Stomach (tissue), 9 donors: Measurements from ENCODE around the gene CDADC1. TPM values are rescaled to one million over a fixed set of nuclear protein-coding genes. Genes with fewer than 3 reads are reported as not detected.

Experiments used
- DNase-seq, 2 donors: peaks; one replicate each; pipeline versions ENCODE4 v3.0.0 to v3.0.0-alpha.2; 2013 to 2019
- H3K27ac ChIP-seq, 5 donors: fragments of 200-600 bp in 4 of 5; sonication (generic) in 4 of 5; one replicate each; pipeline ENCODE4 v1.5.1; 2013 to 2019; ENCODE audit warnings: mild to moderate bottlenecking in 1 of 5, moderate library complexity in 1 of 5
- H3K27me3 ChIP-seq, 3 donors: fragments of 200-600 bp; sonication (generic); one replicate each; pipeline ENCODE4 v1.5.1; 2017 to 2019; ENCODE audit warnings: mixed run types in 1 of 3
- H3K36me3 ChIP-seq, 4 donors: fragments of 200-600 bp; sonication (generic); 1 replicate in 3 of 4; 2 replicates in 1 of 4; pipeline ENCODE4 v1.5.1; 2016 to 2019
- H3K4me1 ChIP-seq, 4 donors: fragments of 200-600 bp; sonication (generic); one replicate each; pipeline ENCODE4 v1.5.1; 2016 to 2019
- H3K4me3 ChIP-seq, 4 donors: fragments of 200-600 bp; sonication (generic) in 3 of 4; one replicate each; pipeline ENCODE4 v1.5.1; 2016 to 2019; ENCODE audit warnings: mild to moderate bottlenecking in 1 of 4
- H3K9me3 ChIP-seq, 4 donors: fragments of 200-600 bp; sonication (generic); one replicate each; pipeline ENCODE4 v1.5.1; 2016 to 2019
- CTCF ChIP-seq, 7 experiments: fragments of 450-650 bp in 4 of 7; fragments of 200-600 bp in 3 of 7; sonication (generic) in 3 of 7; IDR thresholded peaks; one replicate each; pipeline ENCODE4 v1.5.1; 2016 to 2019; ENCODE audit warnings: antibody characterized with exemption in 7 of 7, control low read depth in 2 of 7, mild to moderate bottlenecking in 1 of 7
- EP300 ChIP-seq: sonication (generic); formaldehyde crosslinking; IDR thresholded peaks from one replicate; pipeline ENCODE4 v1.6.1; 2017; ENCODE audit warnings: antibody characterized with exemption
- POLR2A ChIP-seq, 4 donors: fragments of 450-650 bp; IDR thresholded peaks; one replicate each; pipeline ENCODE4 v1.6.1; 2016; ENCODE audit warnings: antibody characterized with exemption in 4 of 4, control low read depth in 2 of 4, mild to moderate bottlenecking in 1 of 4, moderate library complexity in 1 of 4
- POLR2AphosphoS5 ChIP-seq, 3 donors: sonication (generic); formaldehyde crosslinking; IDR thresholded peaks; one replicate each; pipeline ENCODE4 v1.6.1; 2016; ENCODE audit warnings: antibody characterized with exemption in 3 of 3
- WGBS, 5 donors: extraction: QIAGEN DNeasy Blood & Tissue Kit in 3 of 5; methylation state at CpG; one replicate each; pipeline versions ENCODE4 v1.1.5 to v1.1.7; 2013 to 2018; 5-methylcytosine and 5-hydroxymethylcytosine counted together
- intact Hi-C: fragments of 100-400 bp; cut with DNase I; formaldehyde crosslinking; loops from one replicate; pipeline ENCODE4 v1.15.1; 2023; ENCODE audit warnings: low total_unique reads
- polyA plus RNA-seq, 3 donors: library from polyadenylated mRNA; stranded (reverse); fragments of 200-250 nt; gene quantifications; one replicate each; pipeline ENCODE4 v1.2.3, GENCODE V29; 2013
- total RNA-seq, 5 donors: library from RNA; depleted of rRNA; stranded (reverse); fragments of >200 nt; gene quantifications; one replicate each; pipeline versions ENCODE4 v1.1.0 to v1.2.3, GENCODE V29; 2014 to 2016
- donor health status: healthy with polysubstance abuse.
- donor health status: Bipolar disorder and iron deficiency.
- donor health status: healthy.

CDADC1 gene
- total and polyA plus RNA-seq, 8 donors: 4.5 to 37.5 (median 14.6) TPM

- TF ChIP-seq POLR2AphosphoS5 (IDR thresholded peaks at IDR 0.05): peak in 1 of 3 donors; percentile 52
- TF ChIP-seq POLR2A (IDR thresholded peaks at IDR 0.05): no peak
- Histone ChIP-seq H3K36me3 (peaks cover 0 to 3% (median 2%) of the 10 kb centered on the region in 4 donors), H3K4me1 (peaks cover 63 to 94% (median 81%) of the 10 kb centered on the region in 4 donors), H3K27me3 (no peaks in the 10 kb centered on the region), H3K9me3 (no peaks in the 10 kb centered on the region), H3K27ac (peak overlapping the region; percentile 48 to 92 (median 84)), H3K4me3 (no peak overlapping the region)
- WGBS, 5 donors: 72 to 77% (median 76%) methylated on average over 25 of the region's 25 CpGs
- intact Hi-C loops: loop anchor here (5.0 kb wide), 1 partner anchor 132 kb away; no protein-coding TSS in a partner anchor
- no peak for DNase-seq
Observed at GRCh38 chr13:49304763-49305700, 57.3 kb downstream of the CDADC1 start.

- no peak for DNase-seq
- no peaks in the 10 kb centered on the region for H3K27me3 ChIP-seq
- WGBS, 5 donors: 81 to 90% (median 87%) methylated on average over 11 to 15 of the region's 15 CpGs
- TF ChIP-seq CTCF (IDR thresholded peaks at IDR 0.05): no peak
- no peak for TF ChIP-seq EP300
- TF ChIP-seq POLR2A (IDR thresholded peaks at IDR 0.05): no peak
- TF ChIP-seq POLR2AphosphoS5 (IDR thresholded peaks at IDR 0.05): no peak
- H3K4me3 ChIP-seq: no peak overlapping the region
- intact Hi-C loops: no loop called here
- H3K27ac ChIP-seq: peak overlapping the region; percentile 48 to 92 (median 84)
- no peaks in the 10 kb centered on the region for H3K9me3 ChIP-seq
- H3K4me1 ChIP-seq: peaks cover 65 to 99% (median 83%) of the 10 kb centered on the region in 4 donors
- peaks cover 0 to 11% (median 7%) of the 10 kb centered on the region in 4 donors for H3K36me3 ChIP-seq
Observed at GRCh38 chr13:49305792-49306425, 58.2 kb downstream of the CDADC1 start.

DNA sequence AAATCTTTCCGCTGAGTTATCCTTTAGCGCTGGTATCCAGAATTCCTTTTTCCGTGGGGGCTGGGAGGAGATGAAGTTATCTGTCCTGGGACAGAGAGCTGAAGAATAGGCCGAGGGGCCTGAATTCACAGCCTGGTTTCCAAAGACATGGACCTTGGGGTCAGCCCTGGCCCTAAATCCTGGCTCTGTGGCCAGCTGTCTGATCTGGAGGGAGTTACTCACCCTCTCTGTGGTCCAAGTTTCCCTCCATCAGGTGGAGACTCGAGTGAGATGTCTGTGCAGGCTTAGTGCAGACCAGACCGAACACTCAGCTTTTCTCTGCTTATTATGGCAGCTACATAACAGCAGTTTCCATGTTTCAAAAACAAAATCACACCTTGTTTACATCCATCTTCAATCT is 59.6 kb downstream of the CDADC1 start:
- Histone ChIP-seq H3K4me3 (no peak overlapping the region), H3K9me3 (no peaks in the 10 kb centered on the region), H3K27ac (peak overlapping the region; percentile 78 to 92 (median 86)), H3K36me3 (peaks cover 0 to 16% (median 7%) of the 10 kb centered on the region in 4 donors), H3K27me3 (no peaks in the 10 kb centered on the region), H3K4me1 (peaks cover 55 to 89% (median 73%) of the 10 kb centered on the region in 4 donors)
- 79 to 86% (median 84%) methylated on average over 4 to 6 of the region's 6 CpGs for WGBS, 5 donors
- no peak for TF ChIP-seq POLR2AphosphoS5 (IDR thresholded peaks at IDR 0.05)
- TF ChIP-seq EP300: no peak
- no peak for TF ChIP-seq POLR2A (IDR thresholded peaks at IDR 0.05)
- TF ChIP-seq CTCF (IDR thresholded peaks at IDR 0.05): no peak
- intact Hi-C loops: no loop called here
- DNase-seq: no peak

DNA sequence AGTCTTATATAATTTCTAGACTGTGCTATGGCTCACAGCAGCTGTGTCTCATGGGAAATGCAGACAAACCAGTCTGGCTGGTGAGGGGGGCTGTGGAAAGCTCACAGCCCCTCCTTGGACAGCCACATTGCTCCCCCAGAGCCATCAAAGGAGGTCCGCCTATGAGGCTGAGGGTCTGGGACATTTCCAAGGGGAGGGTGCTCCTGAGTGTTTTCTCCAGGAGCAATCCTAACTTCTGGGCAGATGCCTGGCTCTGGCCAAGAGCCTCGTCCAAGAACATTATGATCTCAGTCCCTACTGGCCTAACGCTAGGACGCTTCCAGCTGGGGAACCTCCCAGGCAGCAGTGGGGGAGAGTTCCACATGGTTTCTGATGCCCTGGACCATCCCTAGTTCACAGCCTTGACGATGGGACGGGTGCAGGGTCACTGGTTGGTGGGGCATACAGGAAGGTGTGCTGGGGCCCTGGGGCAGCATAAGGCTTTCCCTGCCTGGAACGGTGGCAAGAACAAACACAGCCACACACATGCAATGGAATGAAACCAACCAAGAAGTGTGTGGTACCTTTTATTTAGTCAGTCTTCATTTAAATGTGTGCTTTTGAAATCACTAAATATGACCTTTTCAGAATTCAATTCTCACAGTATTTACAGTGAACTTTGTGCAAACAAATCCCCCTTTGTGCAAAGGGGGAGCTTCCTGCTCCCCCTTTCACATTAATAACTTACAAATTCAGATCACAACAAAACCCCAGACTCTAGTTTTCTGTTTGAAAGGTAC is 60.6 kb downstream of the CDADC1 start:
- H3K27me3 ChIP-seq: no peaks in the 10 kb centered on the region
- TF ChIP-seq CTCF (IDR thresholded peaks at IDR 0.05) (no peak), POLR2AphosphoS5 (IDR thresholded peaks at IDR 0.05) (peak; percentile 87 to 95 (median 89)), EP300 (peak; percentile 82), POLR2A (IDR thresholded peaks at IDR 0.05) (no peak)
- peaks cover 49 to 83% (median 66%) of the 10 kb centered on the region in 4 donors for H3K4me1 ChIP-seq
- no peaks in the 10 kb centered on the region for H3K9me3 ChIP-seq
- 9 to 36% (median 22%) methylated on average over 7 of the region's 7 CpGs for WGBS, 5 donors
- intact Hi-C loops: no loop called here
- no peak overlapping the region for H3K4me3 ChIP-seq
- peak; percentile 83 to 86 for DNase-seq
- H3K27ac ChIP-seq: peak overlapping the region; percentile 76 to 92 (median 84)
- H3K36me3 ChIP-seq: peaks cover 0 to 16% (median 7%) of the 10 kb centered on the region in 4 donors
